B cell (primary cell): ENCODE results near the gene ATP8B2.

ENCODE experiments used
- CTCF ChIP-seq: fragments of 200-600 bp; IDR thresholded peaks from one replicate; pipeline ENCODE4 v1.8.0; 2022; ENCODE audit warnings: antibody characterized with exemption, mild to moderate bottlenecking
- EZH2 ChIP-seq: IDR thresholded peaks from 2 replicates; pipeline ENCODE4 v1.6.1; 2012; ENCODE audit warnings: borderline replicate concordance, low read depth, mild to moderate bottlenecking, moderate library complexity, low read length; ENCODE audit not compliant: insufficient read depth, poor library complexity, severe bottlenecking

GRCh38 chr1:154337253-154337894 lies 12.0 kb downstream of the ATP8B2 start:
- TF ChIP-seq CTCF, result no peak
- no peak for TF ChIP-seq EZH2
